Esophagus (tissue), 2 donors: ENCODE data around the gene NOB1. TPM values are rescaled to one million over a fixed set of nuclear protein-coding genes. Genes with fewer than 3 reads are reported as not detected.
"Not testable (repeated sequence)": the region's sequence is repeated elsewhere in the genome, so short reads cannot be mapped to it uniquely, and the experiment has no call there.

Source experiments
- H3K27ac ChIP-seq, 2 donors: one replicate each; pipeline ENCODE4 v1.5.1; 2013; ENCODE audit warnings: low read depth in 2 of 2, mild to moderate bottlenecking in 2 of 2, inconsistent platforms in 1 of 2, low read length in 1 of 2, moderate library complexity in 1 of 2
- H3K27me3 ChIP-seq, 2 donors: one replicate each; pipeline ENCODE4 v1.6.1; 2013; ENCODE audit warnings: low read length in 2 of 2, control low read depth in 1 of 2, mild to moderate bottlenecking in 1 of 2; ENCODE audit not compliant: insufficient read depth in 2 of 2, control insufficient read depth in 1 of 2
- H3K36me3 ChIP-seq, 2 donors: one replicate each; pipeline ENCODE4 v1.6.1; 2013; ENCODE audit warnings: low read length in 1 of 2; ENCODE audit not compliant: control insufficient read depth in 2 of 2, insufficient read depth in 2 of 2
- H3K4me1 ChIP-seq, 2 donors: one replicate each; pipeline ENCODE4 v1.6.1; 2013; ENCODE audit warnings: low read length in 1 of 2; ENCODE audit not compliant: control insufficient read depth in 2 of 2, insufficient read depth in 2 of 2
- H3K4me3 ChIP-seq, 2 donors: one replicate each; pipeline ENCODE4 v1.5.1; 2013; ENCODE audit warnings: low read length in 2 of 2, mild to moderate bottlenecking in 2 of 2, low read depth in 1 of 2, moderate library complexity in 1 of 2
- H3K9me3 ChIP-seq, 2 donors: one replicate each; pipeline ENCODE4 v1.6.1; 2013; ENCODE audit warnings: mild to moderate bottlenecking in 2 of 2, low read depth in 1 of 2, low read length in 1 of 2, moderate library complexity in 1 of 2; ENCODE audit not compliant: control insufficient read depth in 2 of 2, insufficient read depth in 1 of 2
- WGBS, 2 donors: extraction: QIAGEN DNeasy Blood & Tissue Kit; methylation state at CpG; one replicate each; pipeline ENCODE4 v1.1.7; 2013; 5-methylcytosine and 5-hydroxymethylcytosine counted together
- polyA plus RNA-seq, 2 donors: library from polyadenylated mRNA; stranded (reverse); fragments of 200-250 nt; gene quantifications; one replicate each; pipeline ENCODE4 v1.2.3, GENCODE V29; 2013
- donor health status: healthy with polysubstance abuse.
- donor health status: Bipolar disorder and iron deficiency.

NOB1 gene
- 10 to 100 TPM; 14.7 to 49.5 TPM for polyA plus RNA-seq

- peak within 1 kb of the TSS; percentile 81 to 88 for H3K4me3 ChIP-seq
- WGBS, 2 donors = 0 to 1% methylated on average over 58 of the region's 58 CpGs
Observed at GRCh38 chr16:69754469-69755310, at the start of gene NOB1. Gene NOB1, minus strand, starts transcription at chr16:69754926. Its CDS starts 16 bp downstream, at chr16:69754910.

GRCh38 chr16:69804297-69804696 lies 49.6 kb upstream of the NOB1 start:
- H3K27me3 ChIP-seq = no peaks in the 10 kb centered on the region
- no peak overlapping the region for H3K4me3 ChIP-seq
- H3K36me3 ChIP-seq = peaks cover 5 to 7% of the 10 kb centered on the region in 2 donors
- no peak overlapping the region for H3K27ac ChIP-seq
- 48 to 54% methylated on average over 1 of the region's 1 CpG for WGBS, 2 donors
- H3K4me1 ChIP-seq = no peaks in the 10 kb centered on the region
- no peaks in the 10 kb centered on the region for H3K9me3 ChIP-seq

More at GRCh38 chr16:69754469-69755310, at the start of gene NOB1:
- Histone ChIP-seq H3K36me3 (peaks cover 0 to 2% of the 10 kb centered on the region in 2 donors), H3K27ac (peak within 1 kb of the TSS; percentile 47 to 83), H3K4me1 (no peaks in the 10 kb centered on the region), H3K9me3 (no peaks in the 10 kb centered on the region), H3K27me3 (no peaks in the 10 kb centered on the region)

GRCh38 chr16:69799611-69800031 lies 44.9 kb upstream of the NOB1 start:
- H3K27me3 ChIP-seq = no peaks in the 10 kb centered on the region
- H3K4me1 ChIP-seq = no peaks in the 10 kb centered on the region
- H3K36me3 ChIP-seq = peaks cover 7 to 14% of the 10 kb centered on the region in 2 donors
- no peak overlapping the region for H3K27ac ChIP-seq
- no peaks in the 10 kb centered on the region for H3K9me3 ChIP-seq
- WGBS, 2 donors = 77 to 80% methylated on average over 11 of the region's 11 CpGs
- H3K4me3 ChIP-seq = no peak overlapping the region

GRCh38 chr16:69798466-69798865 lies 43.7 kb upstream of the NOB1 start:
- Histone ChIP-seq H3K9me3 (no peaks in the 10 kb centered on the region), H3K4me1 (no peaks in the 10 kb centered on the region), H3K27me3 (no peaks in the 10 kb centered on the region), H3K36me3 (peaks cover 7 to 14% of the 10 kb centered on the region in 2 donors), H3K4me3 (no peak overlapping the region), H3K27ac (no peak overlapping the region)
- 74 to 75% methylated on average over 8 of the region's 8 CpGs for WGBS, 2 donors

- Histone ChIP-seq H3K27ac (no peak overlapping the region), H3K9me3 (no peaks in the 10 kb centered on the region), H3K4me3 (no peak overlapping the region), H3K27me3 (no peaks in the 10 kb centered on the region), H3K4me1 (no peaks in the 10 kb centered on the region), H3K36me3 (peaks cover 13 to 14% of the 10 kb centered on the region in 2 donors)
- 48 to 51% methylated on average over 19 of the region's 19 CpGs for WGBS, 2 donors
Observed at GRCh38 chr16:69796285-69797118, 41.8 kb upstream of the NOB1 start.

GRCh38 chr16:69794486-69794885 lies 39.8 kb upstream of the NOB1 start:
- peaks cover 9 to 10% of the 10 kb centered on the region in 2 donors for H3K36me3 ChIP-seq
- 81 to 85% methylated on average over 2 of the region's 2 CpGs for WGBS, 2 donors

GRCh38 chr16:69793526-69793925 lies 38.8 kb upstream of the NOB1 start:
- 89 to 92% methylated on average over 4 of the region's 4 CpGs for WGBS, 2 donors
- no peaks in the 10 kb centered on the region for H3K4me1 ChIP-seq
- peaks cover 3 to 8% of the 10 kb centered on the region in 2 donors for H3K36me3 ChIP-seq

More at GRCh38 chr16:69794486-69794885, 39.8 kb upstream of the NOB1 start:
- Histone ChIP-seq H3K9me3 (no peaks in the 10 kb centered on the region), H3K4me1 (no peaks in the 10 kb centered on the region), H3K27me3 (no peaks in the 10 kb centered on the region), H3K4me3 (no peak overlapping the region), H3K27ac (no peak overlapping the region)

GRCh38 chr16:69791391-69791847 lies 36.7 kb upstream of the NOB1 start:
- 95% methylated on average over 6 of the region's 6 CpGs for WGBS, 2 donors
- H3K36me3 ChIP-seq = peaks cover 5 to 10% of the 10 kb centered on the region in 2 donors
- not testable (repeated sequence) for H3K27me3 ChIP-seq, H3K9me3 ChIP-seq, H3K4me1 ChIP-seq, H3K4me3 ChIP-seq, H3K27ac ChIP-seq

More at GRCh38 chr16:69793526-69793925, 38.8 kb upstream of the NOB1 start:
- no peaks in the 10 kb centered on the region for H3K27me3 ChIP-seq
- H3K4me3 ChIP-seq = no peak overlapping the region
- no peaks in the 10 kb centered on the region for H3K9me3 ChIP-seq
- no peak overlapping the region for H3K27ac ChIP-seq

GRCh38 chr16:69787883-69788282 lies 33.2 kb upstream of the NOB1 start:
- Histone ChIP-seq H3K27me3 (no peaks in the 10 kb centered on the region), H3K4me1 (no peaks in the 10 kb centered on the region), H3K9me3 (no peaks in the 10 kb centered on the region), H3K36me3 (peaks cover 5 to 13% of the 10 kb centered on the region in 2 donors), H3K4me3 (no peak overlapping the region), H3K27ac (no peak overlapping the region)
- 93 to 97% methylated on average over 4 of the region's 4 CpGs for WGBS, 2 donors
